Loucy (cell line): Measurements from ENCODE around the gene ZBTB20.

Experiments used
- H2AFZ ChIP-seq: fragments of 200-600 bp; sonication (generic); 2 replicates; pipeline ENCODE4 v1.6.0; 2016; ENCODE audit warnings: antibody characterized with exemption, mild to moderate bottlenecking, low read length, moderate library complexity
- H3F3A ChIP-seq: fragments of 200-600 bp; 2 replicates; pipeline ENCODE4 v1.6.0; 2016; ENCODE audit warnings: antibody characterized with exemption, low read depth, mild to moderate bottlenecking
- H3K27me3 ChIP-seq: fragments of 200-600 bp; sonication (generic); 2 replicates; pipeline ENCODE4 v1.6.1; 2014; ENCODE audit warnings: low read length, mild to moderate bottlenecking; ENCODE audit not compliant: insufficient read depth, poor library complexity, severe bottlenecking
- H3K36me3 ChIP-seq: fragments of 200-600 bp; sonication (generic); 2 replicates; pipeline ENCODE4 v1.6.1; 2016; ENCODE audit warnings: low read length; ENCODE audit not compliant: insufficient read depth
- H3K4me1 ChIP-seq: fragments of 200-600 bp; sonication (generic); 2 replicates; pipeline ENCODE4 v1.5.1; 2014; ENCODE audit warnings: low read length, mild to moderate bottlenecking; ENCODE audit not compliant: insufficient read depth, poor library complexity, severe bottlenecking
- H3K4me2 ChIP-seq: fragments of 200-600 bp; sonication (generic); 2 replicates; pipeline ENCODE4 v1.6.0; 2014; ENCODE audit warnings: antibody characterized with exemption, low read length, low read depth, mild to moderate bottlenecking; ENCODE audit not compliant: poor library complexity, severe bottlenecking
- H3K4me3 ChIP-seq: fragments of 200-600 bp; sonication (generic); 2 replicates; pipeline ENCODE4 v1.5.1; 2014; ENCODE audit warnings: low read length, mild to moderate bottlenecking, mixed read lengths; ENCODE audit not compliant: poor library complexity, severe bottlenecking
- H3K79me2 ChIP-seq: fragments of 200-600 bp; sonication (generic); 2 replicates; pipeline ENCODE4 v1.6.1; 2014; ENCODE audit warnings: low read length; ENCODE audit not compliant: insufficient read depth
- H3K9ac ChIP-seq: fragments of 200-600 bp; sonication (generic); 2 replicates; pipeline ENCODE4 v1.6.0; 2014; ENCODE audit warnings: mild to moderate bottlenecking, low read depth, low read length, moderate library complexity; ENCODE audit not compliant: poor library complexity, severe bottlenecking
- H3K9me2 ChIP-seq: fragments of 200-600 bp; sonication (generic); replicated peaks from 2 replicates; pipeline ENCODE4 v1.6.1; 2016; ENCODE audit warnings: low read depth, low read length, mixed read lengths
- H3K9me3 ChIP-seq: fragments of 200-600 bp; sonication (generic); 2 replicates; pipeline ENCODE4 v1.6.1; 2014; ENCODE audit warnings: mild to moderate bottlenecking, antibody characterized with exemption, low read length, low read depth; ENCODE audit not compliant: insufficient read depth
- H4K20me1 ChIP-seq: fragments of 200-600 bp; sonication (generic); 2 replicates; pipeline ENCODE4 v1.6.0; 2014; ENCODE audit warnings: antibody characterized with exemption, low read length, mild to moderate bottlenecking; ENCODE audit not compliant: insufficient read depth, poor library complexity, severe bottlenecking
- EZH2phosphoT487 ChIP-seq: fragments of 200-600 bp; IDR thresholded peaks from 2 replicates; pipeline ENCODE4 v1.6.1; 2018; ENCODE audit warnings: antibody characterized with exemption, mild to moderate bottlenecking, moderate library complexity, borderline replicate concordance
- TF ChIP-seq, protein P1 (sequence below): fragments of 200-600 bp; sonication (generic); conservative IDR thresholded peaks from 2 replicates; pipeline ENCODE4 v1.5.1; 2014; ENCODE audit warnings: mild to moderate bottlenecking, antibody characterized with exemption, low read length

The ZBTB20 gene

DNA sequence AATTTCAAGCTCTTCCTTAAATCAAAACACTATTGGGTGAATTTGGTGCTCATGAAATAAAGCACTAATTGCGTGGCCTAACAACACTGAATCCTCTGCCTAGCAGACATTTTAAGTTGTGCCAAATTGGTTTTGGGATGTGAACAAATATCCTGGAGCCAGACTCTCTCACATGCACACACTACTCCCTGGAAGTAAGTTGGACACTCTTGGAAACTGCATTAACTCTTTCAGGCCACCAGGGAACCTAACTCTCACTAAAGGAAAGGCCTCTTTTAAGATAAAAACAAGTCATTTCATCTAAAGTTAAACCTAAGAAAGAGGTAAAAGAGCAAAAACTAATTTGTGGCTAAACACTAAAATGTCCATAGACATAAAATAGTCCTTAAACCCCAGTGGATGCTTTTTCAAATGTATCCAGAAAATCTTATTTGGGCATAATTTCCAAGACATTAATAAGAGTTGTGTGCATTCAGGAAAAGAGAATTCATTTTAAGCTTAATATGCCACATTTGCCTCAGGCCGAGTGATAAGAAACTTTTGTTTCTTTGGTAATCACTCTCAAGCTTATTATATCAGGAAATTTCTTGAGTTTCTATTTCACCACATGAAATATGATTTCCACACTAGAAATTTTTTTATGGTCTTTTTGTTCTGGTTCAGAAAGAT lies 61.8 kb downstream of the ZBTB20 start:
- no peaks in the 10 kb centered on the region for H3K9me2 ChIP-seq
- H3K4me2 ChIP-seq = no peak overlapping the region
- H3F3A ChIP-seq = no peaks in the 10 kb centered on the region
- H3K9ac ChIP-seq = no peak overlapping the region
- no peaks in the 10 kb centered on the region for H4K20me1 ChIP-seq
- no peaks in the 10 kb centered on the region for H3K27me3 ChIP-seq
- H3K4me3 ChIP-seq = no peak overlapping the region
- H3K4me1 ChIP-seq = peaks cover 44% of the 10 kb centered on the region
- H2AFZ ChIP-seq = no peak overlapping the region
- no peaks in the 10 kb centered on the region for H3K36me3 ChIP-seq
- H3K79me2 ChIP-seq = peaks cover 19% of the 10 kb centered on the region; the same call in 1 of the 2 replicates
- no peaks in the 10 kb centered on the region for H3K9me3 ChIP-seq
- TF ChIP-seq, protein P1, sequence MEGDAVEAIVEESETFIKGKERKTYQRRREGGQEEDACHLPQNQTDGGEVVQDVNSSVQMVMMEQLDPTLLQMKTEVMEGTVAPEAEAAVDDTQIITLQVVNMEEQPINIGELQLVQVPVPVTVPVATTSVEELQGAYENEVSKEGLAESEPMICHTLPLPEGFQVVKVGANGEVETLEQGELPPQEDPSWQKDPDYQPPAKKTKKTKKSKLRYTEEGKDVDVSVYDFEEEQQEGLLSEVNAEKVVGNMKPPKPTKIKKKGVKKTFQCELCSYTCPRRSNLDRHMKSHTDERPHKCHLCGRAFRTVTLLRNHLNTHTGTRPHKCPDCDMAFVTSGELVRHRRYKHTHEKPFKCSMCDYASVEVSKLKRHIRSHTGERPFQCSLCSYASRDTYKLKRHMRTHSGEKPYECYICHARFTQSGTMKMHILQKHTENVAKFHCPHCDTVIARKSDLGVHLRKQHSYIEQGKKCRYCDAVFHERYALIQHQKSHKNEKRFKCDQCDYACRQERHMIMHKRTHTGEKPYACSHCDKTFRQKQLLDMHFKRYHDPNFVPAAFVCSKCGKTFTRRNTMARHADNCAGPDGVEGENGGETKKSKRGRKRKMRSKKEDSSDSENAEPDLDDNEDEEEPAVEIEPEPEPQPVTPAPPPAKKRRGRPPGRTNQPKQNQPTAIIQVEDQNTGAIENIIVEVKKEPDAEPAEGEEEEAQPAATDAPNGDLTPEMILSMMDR = peak; percentile 39; the same call in 1 of the 2 replicates
- no peak for TF ChIP-seq EZH2phosphoT487

DNA sequence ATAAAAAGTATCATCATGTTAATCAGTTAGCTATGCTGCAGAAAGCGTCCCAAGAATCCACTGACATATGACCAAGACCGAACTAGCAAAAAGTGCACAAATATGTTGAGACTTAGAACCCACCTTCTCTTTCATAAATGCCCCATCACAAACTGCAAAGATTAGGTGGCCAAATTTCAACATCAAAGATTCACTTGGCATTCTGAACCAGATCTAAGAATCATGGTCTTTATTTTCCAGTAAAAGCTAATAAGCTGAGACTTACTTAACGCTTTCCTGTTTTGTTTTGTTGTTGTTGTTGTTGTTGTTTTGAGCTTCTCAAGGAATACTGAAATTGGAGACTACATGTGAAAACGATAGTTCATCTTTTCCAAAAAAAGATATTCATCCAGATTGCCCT lies 62.4 kb downstream of the ZBTB20 start:
- H3K4me3 ChIP-seq = no peak overlapping the region
- H2AFZ ChIP-seq = no peak overlapping the region
- peaks cover 44% of the 10 kb centered on the region for H3K4me1 ChIP-seq
- no peaks in the 10 kb centered on the region for H3K9me3 ChIP-seq
- H3K9ac ChIP-seq = no peak overlapping the region
- no peaks in the 10 kb centered on the region for H3F3A ChIP-seq
- H3K4me2 ChIP-seq = no peak overlapping the region
- H3K9me2 ChIP-seq = no peaks in the 10 kb centered on the region
- H3K79me2 ChIP-seq = peaks cover 18% of the 10 kb centered on the region; the same call in 1 of the 2 replicates
- H3K27me3 ChIP-seq = no peaks in the 10 kb centered on the region
- H4K20me1 ChIP-seq = no peaks in the 10 kb centered on the region
- no peaks in the 10 kb centered on the region for H3K36me3 ChIP-seq
- no peak for TF ChIP-seq EZH2phosphoT487
- TF ChIP-seq, protein P1 = no peak

DNA sequence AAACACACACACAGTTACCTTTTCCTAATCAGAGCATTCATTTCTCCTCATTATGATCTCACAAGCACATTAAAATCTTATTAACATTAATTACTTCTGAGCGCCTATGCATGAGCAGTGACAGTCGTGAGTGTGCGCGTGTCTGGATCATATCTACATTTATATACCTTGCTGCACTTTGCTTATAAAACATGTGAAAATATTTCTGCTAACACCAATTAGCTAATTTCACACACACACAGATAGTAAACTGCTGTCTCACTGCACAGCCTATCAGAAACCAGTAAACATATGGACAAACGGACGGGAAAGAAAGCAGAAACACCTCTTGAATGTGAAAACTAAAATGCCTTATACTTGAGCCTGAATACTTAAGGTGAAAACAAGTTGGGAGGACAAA lies 64.8 kb downstream of the ZBTB20 start:
- Histone ChIP-seq H4K20me1 (no peaks in the 10 kb centered on the region), H3K9ac (no peak overlapping the region)
- TF ChIP-seq, protein P1 = no peak

More for the DNA sequence above, 64.8 kb downstream of the ZBTB20 start:
- no peaks in the 10 kb centered on the region for H3K9me3 ChIP-seq
- no peaks in the 10 kb centered on the region for H3K9me2 ChIP-seq
- H2AFZ ChIP-seq = no peak overlapping the region
- no peaks in the 10 kb centered on the region for H3K36me3 ChIP-seq
- H3K27me3 ChIP-seq = no peaks in the 10 kb centered on the region
- H3K79me2 ChIP-seq = peaks cover 17% of the 10 kb centered on the region; the same call in 1 of the 2 replicates
- H3K4me3 ChIP-seq = no peak overlapping the region
- peak overlapping the region; percentile 4 for H3K4me2 ChIP-seq
- H3K4me1 ChIP-seq = peaks cover 24% of the 10 kb centered on the region
- H3F3A ChIP-seq = no peaks in the 10 kb centered on the region
